Liver (tissue), 3 donors: ENCODE data around the gene CCDC88C.

Source experiments
- CTCF ChIP-seq: fragments of 150-350 bp; IDR thresholded peaks from 2 replicates; pipeline ENCODE4 v1.5.1; 2017; ENCODE audit warnings: improper control_type of control experiment, low read depth, low read length; ENCODE audit not compliant: missing input control
- EGR1 ChIP-seq, 2 donors: IDR thresholded peaks; 2 replicates each; pipeline ENCODE4 v1.6.1; 2016 to 2018; ENCODE audit warnings: antibody characterized with exemption in 2 of 2, low read depth in 2 of 2
- FOXA2 ChIP-seq: IDR thresholded peaks from 2 replicates; pipeline ENCODE4 v1.6.1; 2016; ENCODE audit warnings: antibody characterized with exemption
- GABPA ChIP-seq, 2 donors: IDR thresholded peaks in 1 of 2; conservative IDR thresholded peaks in 1 of 2; 2 replicates each; pipeline ENCODE4 v1.6.1; 2016; ENCODE audit warnings: antibody characterized with exemption in 2 of 2, mild to moderate bottlenecking in 1 of 2, moderate library complexity in 1 of 2
- MAX ChIP-seq: IDR thresholded peaks from 2 replicates; pipeline ENCODE4 v1.6.1; 2016; ENCODE audit warnings: antibody characterized with exemption
- NR2F2 ChIP-seq: IDR thresholded peaks from 2 replicates; pipeline ENCODE4 v1.6.1; 2016; ENCODE audit warnings: antibody characterized with exemption
- RAD21 ChIP-seq, 2 donors: IDR thresholded peaks; 2 replicates each; pipeline ENCODE4 v1.6.1; 2016; ENCODE audit warnings: antibody characterized with exemption in 2 of 2, mild to moderate bottlenecking in 2 of 2
- TAF1 ChIP-seq: conservative IDR thresholded peaks from 2 replicates; pipeline ENCODE4 v1.6.1; 2016; ENCODE audit warnings: antibody characterized with exemption, mild to moderate bottlenecking
- TF ChIP-seq, protein P1 (sequence below): IDR thresholded peaks from 2 replicates; pipeline ENCODE4 v1.6.1; 2016; ENCODE audit warnings: antibody characterized with exemption
- TF ChIP-seq, protein P2 (sequence below): IDR thresholded peaks from 2 replicates; pipeline ENCODE4 v1.6.1; 2016; ENCODE audit warnings: antibody characterized with exemption, mild to moderate bottlenecking
- donor health status: healthy.
- donor health status: healthy.

DNA sequence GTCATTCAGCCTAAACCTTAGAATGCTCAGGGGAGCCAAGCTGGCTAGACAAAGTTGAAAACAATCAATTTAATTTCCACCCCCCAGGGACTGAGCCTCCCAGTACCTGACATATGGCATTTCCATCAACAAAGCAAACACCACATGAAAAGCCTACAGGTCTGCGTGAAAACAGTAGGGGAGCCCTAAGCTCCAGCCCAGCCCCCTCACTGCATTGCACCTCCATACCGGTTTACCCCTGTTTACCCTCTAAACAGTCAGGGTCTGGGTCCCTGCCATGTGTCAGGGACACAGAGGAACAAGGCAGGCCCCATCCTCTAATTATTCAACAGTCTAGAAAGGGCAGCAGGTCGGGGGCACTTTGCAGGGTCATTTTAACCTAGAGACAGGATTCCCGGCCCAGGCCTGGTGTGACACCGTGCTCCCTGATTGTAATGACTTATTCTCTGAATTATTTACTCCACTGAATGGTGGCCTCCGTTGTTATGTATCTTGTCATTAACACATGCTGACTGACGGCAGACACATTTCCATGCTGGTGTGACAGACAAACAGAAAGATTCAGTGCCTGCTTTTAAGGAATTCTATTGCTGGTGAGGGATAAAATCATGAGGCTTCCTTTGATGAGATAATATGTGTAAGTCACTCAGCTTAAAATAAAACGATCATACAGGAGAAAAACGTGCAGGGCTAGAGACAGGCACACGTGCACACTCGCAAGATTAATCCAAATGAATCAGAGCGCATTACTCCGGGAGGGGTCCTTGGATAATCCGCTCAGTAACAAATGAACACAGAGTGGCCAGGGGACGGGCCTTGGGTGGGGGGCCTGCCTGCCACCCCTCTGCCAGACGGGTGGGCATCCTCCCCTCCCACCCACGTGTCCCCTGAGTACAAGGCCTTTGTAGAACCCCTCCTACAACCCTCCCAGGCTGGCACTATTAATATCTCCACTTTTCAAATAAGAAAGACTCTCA is 23.2 kb downstream of the CCDC88C start:
- TF ChIP-seq MAX = no peak
- no peak for TF ChIP-seq CTCF
- TF ChIP-seq EGR1 (IDR thresholded peaks at IDR 0.05; ENCODE audit: low read depth in 2 of 2) = no peak
- no peak for TF ChIP-seq GABPA (IDR thresholded peaks at IDR 0.05 in 1 of 2, conservative IDR thresholded peaks at IDR 0.05 in 1 of 2)
- TF ChIP-seq, protein P1, sequence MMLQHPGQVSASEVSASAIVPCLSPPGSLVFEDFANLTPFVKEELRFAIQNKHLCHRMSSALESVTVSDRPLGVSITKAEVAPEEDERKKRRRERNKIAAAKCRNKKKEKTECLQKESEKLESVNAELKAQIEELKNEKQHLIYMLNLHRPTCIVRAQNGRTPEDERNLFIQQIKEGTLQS = no peak
- TF ChIP-seq, protein P2, sequence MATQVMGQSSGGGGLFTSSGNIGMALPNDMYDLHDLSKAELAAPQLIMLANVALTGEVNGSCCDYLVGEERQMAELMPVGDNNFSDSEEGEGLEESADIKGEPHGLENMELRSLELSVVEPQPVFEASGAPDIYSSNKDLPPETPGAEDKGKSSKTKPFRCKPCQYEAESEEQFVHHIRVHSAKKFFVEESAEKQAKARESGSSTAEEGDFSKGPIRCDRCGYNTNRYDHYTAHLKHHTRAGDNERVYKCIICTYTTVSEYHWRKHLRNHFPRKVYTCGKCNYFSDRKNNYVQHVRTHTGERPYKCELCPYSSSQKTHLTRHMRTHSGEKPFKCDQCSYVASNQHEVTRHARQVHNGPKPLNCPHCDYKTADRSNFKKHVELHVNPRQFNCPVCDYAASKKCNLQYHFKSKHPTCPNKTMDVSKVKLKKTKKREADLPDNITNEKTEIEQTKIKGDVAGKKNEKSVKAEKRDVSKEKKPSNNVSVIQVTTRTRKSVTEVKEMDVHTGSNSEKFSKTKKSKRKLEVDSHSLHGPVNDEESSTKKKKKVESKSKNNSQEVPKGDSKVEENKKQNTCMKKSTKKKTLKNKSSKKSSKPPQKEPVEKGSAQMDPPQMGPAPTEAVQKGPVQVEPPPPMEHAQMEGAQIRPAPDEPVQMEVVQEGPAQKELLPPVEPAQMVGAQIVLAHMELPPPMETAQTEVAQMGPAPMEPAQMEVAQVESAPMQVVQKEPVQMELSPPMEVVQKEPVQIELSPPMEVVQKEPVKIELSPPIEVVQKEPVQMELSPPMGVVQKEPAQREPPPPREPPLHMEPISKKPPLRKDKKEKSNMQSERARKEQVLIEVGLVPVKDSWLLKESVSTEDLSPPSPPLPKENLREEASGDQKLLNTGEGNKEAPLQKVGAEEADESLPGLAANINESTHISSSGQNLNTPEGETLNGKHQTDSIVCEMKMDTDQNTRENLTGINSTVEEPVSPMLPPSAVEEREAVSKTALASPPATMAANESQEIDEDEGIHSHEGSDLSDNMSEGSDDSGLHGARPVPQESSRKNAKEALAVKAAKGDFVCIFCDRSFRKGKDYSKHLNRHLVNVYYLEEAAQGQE = no peak
- no peak for TF ChIP-seq NR2F2
- TF ChIP-seq FOXA2 = no peak
- no peak for TF ChIP-seq TAF1
- TF ChIP-seq RAD21 (IDR thresholded peaks at IDR 0.05) = no peak
